IMR-90 (cell line): ENCODE measurements around the gene DGKQ. TPM values are rescaled to one million over a fixed set of nuclear protein-coding genes. Genes with fewer than 3 reads are reported as not detected.

Experiments used
- ATAC-seq: fragments of 200-7000 bp; cut with Tn5 transposase; 2 replicates; pipeline ENCODE4 v1.9.1; 2020; ENCODE audit warnings: low read depth, mild to moderate bottlenecking, moderate library complexity
- BruUV-seq: library from RNA; stranded (reverse); fragments of 400-500 nt; replicated peaks from 2 replicates; lab custom pipeline; 2021; lab: Mats Ljungman, UMichigan
- CTCF ChIA-PET: fragments of 300-600 bp; formaldehyde crosslinking; extraction: SDS; loops from one replicate; lab custom pipeline; 2021; ENCODE audit warnings: antibody characterized with exemption; lab: Yijun Ruan, JAX
- POLR2A ChIA-PET: fragments of 300-600 bp; sonication (Branson Sonifier 250); formaldehyde crosslinking; loops from one replicate; lab custom pipeline; 2022; ENCODE audit warnings: antibody characterized with exemption; ENCODE audit not compliant: unreplicated experiment; lab: Charles Lee
- DNase-seq: peaks from one replicate; pipeline ENCODE4 v3.0.0; 2013
- H2AFZ ChIP-seq: replicated peaks from 2 replicates; pipeline ENCODE3; 2013; ENCODE audit warnings: low read length, mild to moderate bottlenecking; ENCODE audit not compliant: poor library complexity
- H2AK5ac ChIP-seq: 2 replicates; pipeline ENCODE4 v1.6.1; 2013; ENCODE audit warnings: low read depth, low read length, inconsistent platforms
- H2AK9ac ChIP-seq: replicated peaks from 2 replicates; pipeline ENCODE3; 2013; ENCODE audit warnings: mild to moderate bottlenecking, low read depth, low read length, moderate library complexity; ENCODE audit not compliant: poor library complexity
- H2BK120ac ChIP-seq: 2 replicates; pipeline ENCODE4 v1.6.1; 2013; ENCODE audit warnings: low read depth, low read length, inconsistent platforms
- H2BK15ac ChIP-seq: 3 replicates; pipeline ENCODE4 v1.6.1; 2013; ENCODE audit warnings: low read depth, low read length, inconsistent platforms
- H2BK20ac ChIP-seq: 2 replicates; pipeline ENCODE4 v1.6.1; 2013; ENCODE audit warnings: low read depth, mild to moderate bottlenecking, inconsistent platforms, low read length, moderate library complexity
- H2BK5ac ChIP-seq: 2 replicates; pipeline ENCODE4 v1.6.1; 2013; ENCODE audit warnings: mild to moderate bottlenecking, low read depth, low read length, inconsistent platforms; ENCODE audit not compliant: poor library complexity, severe bottlenecking
- H3K14ac ChIP-seq: replicated peaks from 2 replicates; pipeline ENCODE4 v1.6.1; 2013; ENCODE audit warnings: low read depth, low read length, inconsistent platforms
- H3K18ac ChIP-seq: 2 replicates; pipeline ENCODE4 v1.6.1; 2013; ENCODE audit warnings: low read depth, low read length, control low read depth
- H3K23ac ChIP-seq: 2 replicates; pipeline ENCODE4 v1.6.1; 2013; ENCODE audit warnings: low read depth, low read length, inconsistent platforms
- H3K27ac ChIP-seq: 2 replicates; pipeline ENCODE4 v1.5.1; 2013; ENCODE audit warnings: mild to moderate bottlenecking, control low read depth, low read length; ENCODE audit not compliant: insufficient read depth
- H3K27me3 ChIP-seq: 2 replicates; pipeline ENCODE4 v1.6.1; 2013; ENCODE audit warnings: low read length; ENCODE audit not compliant: control insufficient read depth, insufficient read depth
- H3K36me3 ChIP-seq: 2 replicates; pipeline ENCODE4 v1.6.1; 2013; ENCODE audit warnings: low read length, mixed read lengths; ENCODE audit not compliant: control insufficient read depth, insufficient read depth
- H3K4ac ChIP-seq: 2 replicates; pipeline ENCODE4 v1.6.1; 2013; ENCODE audit warnings: low read depth, low read length, inconsistent platforms
- H3K4me1 ChIP-seq: 2 replicates; pipeline ENCODE4 v1.6.1; 2013; ENCODE audit warnings: low read length, mixed read lengths; ENCODE audit not compliant: control insufficient read depth, insufficient read depth
- H3K4me2 ChIP-seq: 2 replicates; pipeline ENCODE4 v1.6.1; 2013; ENCODE audit warnings: low read depth, mild to moderate bottlenecking, control low read depth, low read length, moderate library complexity
- H3K4me3 ChIP-seq: 2 replicates; pipeline ENCODE4 v1.5.1; 2013; ENCODE audit warnings: low read depth, mild to moderate bottlenecking, control low read depth, low read length, moderate library complexity; ENCODE audit not compliant: insufficient read depth
- H3K56ac ChIP-seq: 2 replicates; pipeline ENCODE4 v1.6.1; 2013; ENCODE audit warnings: low read length, inconsistent platforms; ENCODE audit not compliant: insufficient read depth; ENCODE audit errors: extremely low read depth
- H3K79me1 ChIP-seq, 2 experiments: 2 replicates each; pipeline ENCODE4 v1.6.1; 2013; ENCODE audit warnings: low read length in 2 of 2, inconsistent platforms in 1 of 2, low read depth in 1 of 2
- H3K9ac ChIP-seq: 2 replicates; pipeline ENCODE4 v1.6.1; 2013; ENCODE audit warnings: low read depth, low read length, control low read depth
- H3K9me1 ChIP-seq: 2 replicates; pipeline ENCODE4 v1.6.1; 2013; ENCODE audit warnings: low read length, inconsistent platforms; ENCODE audit not compliant: insufficient read depth
- H3K9me3 ChIP-seq: 2 replicates; pipeline ENCODE4 v1.6.1; 2013; ENCODE audit warnings: low read length; ENCODE audit not compliant: control insufficient read depth, insufficient read depth
- H4K20me1 ChIP-seq: 2 replicates; pipeline ENCODE4 v1.6.1; 2013; ENCODE audit warnings: low read length, inconsistent platforms; ENCODE audit not compliant: insufficient read depth
- H4K5ac ChIP-seq: 2 replicates; pipeline ENCODE4 v1.6.1; 2013; ENCODE audit warnings: mild to moderate bottlenecking, low read depth, low read length, control low read depth
- H4K8ac ChIP-seq, 2 experiments: 2 replicates each; pipeline ENCODE4 v1.6.1; 2013; ENCODE audit warnings: low read depth in 2 of 2, low read length in 2 of 2, control low read depth in 1 of 2, inconsistent platforms in 1 of 2
- H4K91ac ChIP-seq: 2 replicates; pipeline ENCODE4 v1.6.1; 2013; ENCODE audit warnings: low read depth, low read length, inconsistent platforms; ENCODE audit not compliant: insufficient read depth
- FOS ChIP-seq: fragments of 150-350 bp; IDR thresholded peaks from 2 replicates; pipeline ENCODE4 v1.6.1; 2016; ENCODE audit warnings: low read depth, low read length
- WGBS, 2 experiments: methylation state at CpG; one replicate each; pipeline versions ENCODE4 v1.1.5 to v1.1.7; 2013; ENCODE audit warnings: missing lambda C conversion rate in 2 of 2; ENCODE audit not compliant: insufficient read length in 1 of 2; ENCODE audit errors: extremely low coverage in 2 of 2; 5-methylcytosine and 5-hydroxymethylcytosine counted together
- dilution Hi-C: fragments of 300-500 bp; cut with HindIII; formaldehyde crosslinking; loops from one replicate; pipeline ENCODE4 v1.14.3; 2018; ENCODE audit warnings: low sequenced_read_pairs; ENCODE audit not compliant: unreplicated experiment
- in situ Hi-C: fragments of 300-500 bp; cut with MboI; formaldehyde crosslinking; loops from 3 replicates; pipeline ENCODE4 v1.14.3; 2019; ENCODE audit warnings: low sequenced_read_pairs, inconsistent platforms, mixed read lengths
- intact Hi-C: fragments of 100-400 bp; cut with micrococcal nuclease; formaldehyde crosslinking; loops from 2 replicates; pipeline ENCODE4 v1.10.0; 2022
- polyA plus RNA-seq, 3 experiments: library from polyadenylated mRNA; depleted of rRNA; stranded (reverse); fragments of >200 nt; gene quantifications; 2 replicates each; pipeline ENCODE4 v1.2.3, GENCODE V29; 2012; ENCODE audit warnings: low replicate concordance in 1 of 3
- total RNA-seq: library from RNA; depleted of rRNA; stranded (reverse); fragments of >200 nt; gene quantifications from 2 replicates; pipeline ENCODE4 v1.2.3, GENCODE V29; 2012

The DGKQ gene
- total and polyA plus RNA-seq, 2 of the 4 experiments (the other 2 are of a cell fraction): 4.3 to 15.6 TPM

DNA sequence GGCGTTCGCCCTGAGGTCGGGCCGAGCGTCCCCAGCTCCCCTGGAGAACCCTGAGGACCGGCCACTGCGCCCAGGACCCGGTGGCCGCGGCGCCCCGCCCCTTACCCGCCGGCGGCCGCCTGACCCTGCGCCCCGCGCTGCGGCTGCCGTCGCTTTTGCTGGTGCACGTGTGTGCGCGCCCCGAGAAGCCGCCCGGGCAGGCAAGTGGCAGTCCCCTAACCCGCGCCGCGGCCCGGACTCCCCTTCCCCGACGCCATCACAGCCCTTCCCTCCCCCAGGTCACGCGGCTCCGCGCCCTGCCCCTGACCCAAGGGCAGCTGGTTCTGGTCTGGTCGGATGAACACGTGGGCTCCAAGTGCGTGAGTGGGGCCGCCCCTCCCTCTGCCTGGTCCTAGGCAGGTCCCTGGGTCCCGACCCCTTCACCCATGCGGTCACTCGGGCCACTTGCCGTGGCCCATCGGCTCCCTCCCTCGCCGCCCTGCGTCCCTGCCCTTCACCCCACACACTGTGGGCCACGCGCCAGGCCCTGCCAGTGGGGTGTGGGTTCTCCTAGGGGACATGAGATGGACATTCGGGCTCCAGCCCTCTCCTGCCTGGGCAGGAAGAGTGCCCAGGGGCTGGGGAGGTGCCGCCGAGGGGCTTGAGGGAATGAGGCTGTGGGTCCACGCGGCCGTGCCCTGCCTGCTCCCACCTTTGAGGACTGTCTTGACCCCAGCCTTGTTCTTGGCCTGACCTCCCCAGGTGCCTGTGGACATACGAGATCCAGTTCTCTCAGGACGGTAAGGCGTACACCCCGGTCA lies 30.1 kb upstream of the DGKQ start:
- H3K9ac ChIP-seq: no peak overlapping the region
- TF ChIP-seq FOS: no peak
- no peak overlapping the region for H2BK120ac ChIP-seq
- dilution Hi-C loops: no loop called here
- no peak overlapping the region for H2AK9ac ChIP-seq
- no peak overlapping the region for H2BK15ac ChIP-seq
- H3K4me1 ChIP-seq: peaks cover 4% of the 10 kb centered on the region; the same call in 1 of the 2 replicates
- CTCF ChIA-PET: no interaction called here
- H3K9me3 ChIP-seq: peaks cover 3% of the 10 kb centered on the region
- H3K4ac ChIP-seq: no peak overlapping the region
- no peak for ATAC-seq
- WGBS, 2 experiments: 22% methylated on average over 33 of the region's 63 CpGs; no CpG with 5 or more reads in 1 of the 2 experiments
- no peak overlapping the region for H3K14ac ChIP-seq
- H3K27ac ChIP-seq: no peak overlapping the region
- no peak overlapping the region for H2AFZ ChIP-seq
- no peaks in the 10 kb centered on the region for H3K79me1 ChIP-seq
- no peaks in the 10 kb centered on the region for H3K36me3 ChIP-seq
- in situ Hi-C loops: no loop called here
- H3K4me2 ChIP-seq: no peak overlapping the region
- no peak for DNase-seq
- no peaks in the 10 kb centered on the region for H3K9me1 ChIP-seq
- no peak overlapping the region for H3K18ac ChIP-seq
- no peak overlapping the region for H2AK5ac ChIP-seq
- peaks cover 63% of the 10 kb centered on the region for H3K27me3 ChIP-seq
- intact Hi-C loops: no loop called here
- POLR2A ChIA-PET: no interaction called here
- no peak overlapping the region for H2BK5ac ChIP-seq
- H4K5ac ChIP-seq: no peak overlapping the region
- BruUV-seq: no TSS peak
- no peak overlapping the region for H3K23ac ChIP-seq
- H4K8ac ChIP-seq: no peak overlapping the region
- H4K91ac ChIP-seq: no peak overlapping the region
- no peak overlapping the region for H3K4me3 ChIP-seq
- no peak overlapping the region for H3K56ac ChIP-seq
- H2BK20ac ChIP-seq: no peak overlapping the region
- peaks cover 1% of the 10 kb centered on the region for H4K20me1 ChIP-seq
